OCI-LY3 (cell line): Measurements from ENCODE around the gene ZNF414.

Source experiments
- H2AFZ ChIP-seq: fragments of 200-600, 300-600 bp; shearing (Covaris generic); 2 replicates; pipeline ENCODE4 v1.6.0; 2014; ENCODE audit warnings: antibody characterized with exemption, low read depth, low read length
- H3K27ac ChIP-seq: fragments of 200-600, 300-600 bp; sonication (generic); 2 replicates; pipeline ENCODE4 v1.5.1; 2014; ENCODE audit warnings: mild to moderate bottlenecking, low read length, moderate library complexity, mixed read lengths
- H3K27me3 ChIP-seq: fragments of 200-600, 300-600 bp; sonication (generic); 2 replicates; pipeline ENCODE4 v1.6.1; 2014; ENCODE audit warnings: low read depth, low read length, mixed read lengths
- H3K36me3 ChIP-seq: fragments of 200-600, 300-600 bp; sonication (generic); replicated peaks from 2 replicates; pipeline ENCODE3; 2014; ENCODE audit warnings: low read depth, low read length, mixed read lengths
- H3K4me1 ChIP-seq: fragments of 300-600, 200-600 bp; sonication (generic); 2 replicates; pipeline ENCODE4 v1.6.1; 2014; ENCODE audit warnings: low read length, mixed read lengths
- H3K4me2 ChIP-seq: fragments of 200-600, 300-600 bp; sonication (generic); 2 replicates; pipeline ENCODE4 v1.6.1; 2014; ENCODE audit warnings: low read length, mixed read lengths
- H3K4me3 ChIP-seq: fragments of 300-600, 200-600 bp; sonication (generic); 2 replicates; pipeline ENCODE4 v1.5.1; 2014; ENCODE audit warnings: antibody characterized with exemption, mild to moderate bottlenecking, low read length, moderate library complexity
- H3K79me2 ChIP-seq: fragments of 300-600, 200-600 bp; shearing (Covaris generic); 2 replicates; pipeline ENCODE4 v1.6.1; 2014; ENCODE audit warnings: mild to moderate bottlenecking, low read length, mixed read lengths
- H3K9ac ChIP-seq: fragments of 300-600, 200-600 bp; shearing (Covaris generic); 2 replicates; pipeline ENCODE4 v1.6.0; 2014; ENCODE audit warnings: mild to moderate bottlenecking, low read length, moderate library complexity
- H3K9me3 ChIP-seq: fragments of 200-600, 300-600 bp; shearing (Covaris generic); 2 replicates; pipeline ENCODE4 v1.6.1; 2014; ENCODE audit warnings: low read length, mixed read lengths; ENCODE audit not compliant: insufficient read depth
- H4K20me1 ChIP-seq: fragments of 200-600, 300-600 bp; sonication (generic); 2 replicates; pipeline ENCODE4 v1.6.1; 2016; ENCODE audit warnings: low read length, mixed read lengths; ENCODE audit not compliant: insufficient read depth
- CTCF ChIP-seq: fragments of 200-600, 300-600 bp; sonication (generic); IDR thresholded peaks from 2 replicates; pipeline ENCODE4 v1.5.1; 2014; ENCODE audit warnings: antibody characterized with exemption, low read length, low read depth
- EZH2phosphoT487 ChIP-seq: fragments of 200-600 bp; shearing (Covaris generic); IDR thresholded peaks from 2 replicates; pipeline ENCODE4 v1.6.1; 2018; ENCODE audit warnings: antibody characterized with exemption, mixed run types, low read depth

Gene ZNF414

GRCh38 chr19:8473648-8474476 lies 40.1 kb downstream of the ZNF414 start:
- Histone ChIP-seq H3K9me3 (no peaks in the 10 kb centered on the region), H3K27me3 (no peaks in the 10 kb centered on the region), H2AFZ (no peak overlapping the region), H3K9ac (peak overlapping the region; percentile 68), H4K20me1 (peaks cover 40% of the 10 kb centered on the region), H3K27ac (peak overlapping the region; percentile 95), H3K4me3 (peak overlapping the region; percentile 55), H3K4me1 (peaks cover 65% of the 10 kb centered on the region), H3K36me3 (peaks cover 67% of the 10 kb centered on the region), H3K79me2 (peaks cover 86% of the 10 kb centered on the region), H3K4me2 (peak overlapping the region; percentile 72)
- TF ChIP-seq CTCF (no peak; the same call in 1 of the 2 replicates), EZH2phosphoT487 (no peak)

GRCh38 chr19:8469613-8470368 lies 44.2 kb downstream of the ZNF414 start:
- TF ChIP-seq CTCF (no peak), EZH2phosphoT487 (no peak)
- Histone ChIP-seq H4K20me1 (peaks cover 55% of the 10 kb centered on the region), H2AFZ (no peak overlapping the region), H3K4me1 (peaks cover 58% of the 10 kb centered on the region), H3K27ac (no peak overlapping the region), H3K27me3 (no peaks in the 10 kb centered on the region), H3K9ac (no peak overlapping the region), H3K4me2 (no peak overlapping the region), H3K9me3 (no peaks in the 10 kb centered on the region), H3K79me2 (peaks cover 86% of the 10 kb centered on the region), H3K36me3 (peaks cover 68% of the 10 kb centered on the region), H3K4me3 (no peak overlapping the region)

- H3K9ac ChIP-seq, result no peak overlapping the region
- no peak overlapping the region for H3K4me2 ChIP-seq
- peaks cover 73% of the 10 kb centered on the region for H3K36me3 ChIP-seq
Observed at GRCh38 chr19:8468761-8469373, 45.1 kb downstream of the ZNF414 start.

More at GRCh38 chr19:8468761-8469373, 45.1 kb downstream of the ZNF414 start:
- H2AFZ ChIP-seq, result no peak overlapping the region
- H3K9me3 ChIP-seq, result no peaks in the 10 kb centered on the region
- H3K27me3 ChIP-seq, result no peaks in the 10 kb centered on the region
- peaks cover 49% of the 10 kb centered on the region for H3K4me1 ChIP-seq
- peaks cover 64% of the 10 kb centered on the region for H4K20me1 ChIP-seq
- H3K4me3 ChIP-seq, result no peak overlapping the region
- peaks cover 92% of the 10 kb centered on the region for H3K79me2 ChIP-seq
- TF ChIP-seq CTCF, result no peak
- TF ChIP-seq EZH2phosphoT487, result no peak
- H3K27ac ChIP-seq, result peak overlapping the region; percentile 12
